OCI-LY7 (cell line): ENCODE data around the gene CPT2. TPM values are rescaled to one million over a fixed set of nuclear protein-coding genes. Genes with fewer than 3 reads are reported as not detected.
"Not testable (repeated sequence)": the region's sequence is repeated elsewhere in the genome, so short reads cannot be mapped to it uniquely, and the experiment has no call there.

Source experiments
- BruUV-seq: library from RNA; stranded (reverse); fragments of 400-500 nt; replicated peaks from 2 replicates; lab custom pipeline; 2021; lab: Mats Ljungman, UMichigan
- CTCF ChIA-PET: fragments of 300-600 bp; sonication (Branson Sonifier 250); formaldehyde crosslinking; loops from one replicate; lab custom pipeline; 2022; ENCODE audit warnings: antibody characterized with exemption; ENCODE audit not compliant: unreplicated experiment; lab: Charles Lee
- POLR2A ChIA-PET: fragments of 300-600 bp; sonication (Branson Sonifier 250); formaldehyde crosslinking; loops from one replicate; lab custom pipeline; 2022; ENCODE audit warnings: antibody characterized with exemption; lab: Charles Lee
- DNase-seq: peaks from one replicate; pipeline ENCODE4 v3.0.0-alpha.2; 2015; ENCODE audit warnings: low spot score
- H2AFZ ChIP-seq: fragments of 200-600 bp; sonication (generic), shearing (Covaris generic); 2 replicates; pipeline ENCODE4 v1.6.1; 2014; ENCODE audit warnings: mild to moderate bottlenecking, antibody characterized with exemption, low read length, moderate library complexity
- H3K27ac ChIP-seq: fragments of 200-600 bp; sonication (generic); 2 replicates; pipeline ENCODE4 v1.5.1; 2014; ENCODE audit warnings: mixed run types, low read depth, mild to moderate bottlenecking, moderate library complexity, low read length, inconsistent platforms; ENCODE audit not compliant: poor library complexity, severe bottlenecking
- H3K36me3 ChIP-seq: fragments of 200-600 bp; sonication (generic); 2 replicates; pipeline ENCODE4 v1.6.1; 2014; ENCODE audit warnings: mild to moderate bottlenecking, antibody characterized with exemption, low read length, moderate library complexity, mixed read lengths; ENCODE audit not compliant: insufficient read depth
- H3K4me1 ChIP-seq: fragments of 200-600 bp; sonication (generic); 2 replicates; pipeline ENCODE4 v1.5.1; 2014; ENCODE audit warnings: mild to moderate bottlenecking, low read length; ENCODE audit not compliant: insufficient read depth, poor library complexity, severe bottlenecking
- H3K4me2 ChIP-seq: fragments of 200-600 bp; sonication (generic); 2 replicates; pipeline ENCODE4 v1.6.1; 2014; ENCODE audit warnings: mild to moderate bottlenecking, low read length
- H3K4me3 ChIP-seq: fragments of 200-600 bp; sonication (generic); 2 replicates; pipeline ENCODE4 v1.5.1; 2014; ENCODE audit warnings: mild to moderate bottlenecking, low read depth, low read length; ENCODE audit not compliant: poor library complexity, severe bottlenecking
- H3K79me2 ChIP-seq: fragments of 200-600 bp; sonication (generic); 2 replicates; pipeline ENCODE4 v1.6.1; 2016; ENCODE audit warnings: low read depth, mild to moderate bottlenecking, low read length, moderate library complexity, mixed read lengths; ENCODE audit not compliant: insufficient read depth
- H3K9me2 ChIP-seq: fragments of 200-600 bp; sonication (generic); 2 replicates; pipeline ENCODE4 v1.6.1; 2016; ENCODE audit warnings: mild to moderate bottlenecking, low read length, mixed read lengths; ENCODE audit not compliant: insufficient read depth
- H3K9me3 ChIP-seq: fragments of 200-600 bp; sonication (generic); 2 replicates; pipeline ENCODE4 v1.6.1; 2014; ENCODE audit warnings: mild to moderate bottlenecking, mixed run types, low read length, mixed read lengths
- H4K20me1 ChIP-seq: fragments of 200-600 bp; sonication (generic); 2 replicates; pipeline ENCODE4 v1.6.1; 2014; ENCODE audit warnings: mild to moderate bottlenecking, antibody characterized with exemption, low read length, moderate library complexity, mixed read lengths; ENCODE audit not compliant: insufficient read depth
- CTCF ChIP-seq: fragments of 200-600 bp; sonication (generic); conservative IDR thresholded peaks from 2 replicates; pipeline ENCODE4 v1.5.1; 2014; ENCODE audit warnings: mild to moderate bottlenecking, antibody characterized with exemption, low read length, moderate library complexity, mixed read lengths
- EZH2phosphoT487 ChIP-seq: fragments of 200-600 bp; sonication (generic); IDR thresholded peaks from 2 replicates; pipeline ENCODE4 v1.6.1; 2018; ENCODE audit warnings: low read depth, borderline replicate concordance, mild to moderate bottlenecking, mixed run types, antibody characterized with exemption, low read length, moderate library complexity, mixed read lengths
- intact Hi-C: fragments of 100-400 bp; cut with micrococcal nuclease; formaldehyde crosslinking; loops from one replicate; pipeline ENCODE4 v1.10.0; 2022; ENCODE audit not compliant: unreplicated experiment
- total RNA-seq, 2 experiments: library from RNA; depleted of rRNA in 1 of 2; stranded (reverse); fragments of >200 nt in 1 of 2; shearing (Covaris generic) in 1 of 2; gene quantifications; 2 replicates each; pipeline ENCODE4 v1.2.3, GENCODE V29; 2014 to 2022

Gene CPT2
- total RNA-seq, 2 experiments from 2014 or later = 19.9 to 26.6 TPM

- Histone ChIP-seq H3K9me3 (no peaks in the 10 kb centered on the region), H3K4me2 (peak overlapping the region; percentile 94), H2AFZ (no peak overlapping the region), H3K4me1 (peaks cover 20% of the 10 kb centered on the region), H3K36me3 (peaks cover 28% of the 10 kb centered on the region), H3K27ac (no peak overlapping the region), H3K79me2 (peaks cover 16% of the 10 kb centered on the region; the same call in 1 of the 2 replicates), H4K20me1 (no peaks in the 10 kb centered on the region), H3K4me3 (peak overlapping the region; percentile 78), H3K9me2 (no peaks in the 10 kb centered on the region)
- BruUV-seq = no TSS peak
- TF ChIP-seq CTCF (no peak), EZH2phosphoT487 (no peak)
- intact Hi-C loops = loop anchor here (5.0 kb wide), 1 partner anchor 501 kb away; the partner anchor contains the start of gene COA7
- POLR2A ChIA-PET = interaction anchor here (0.5 to 0.9 kb wide), 2 partner anchors 11 to 1695 kb away, joined by 3 to 4 read pairs; no protein-coding TSS in a partner anchor
- CTCF ChIA-PET = no interaction called here
- no peak for DNase-seq
Observed at GRCh38 chr1:53198241-53198651, 1.6 kb downstream of the CPT2 start.

- DNase-seq = no peak
- no peak overlapping the region for H3K27ac ChIP-seq
- BruUV-seq = no TSS peak
- H3K79me2 ChIP-seq = peaks cover 1% of the 10 kb centered on the region; the same call in 1 of the 2 replicates
- no peaks in the 10 kb centered on the region for H3K9me2 ChIP-seq
- ChIA-PET CTCF (no interaction called here), POLR2A (no interaction called here)
- peaks cover 17% of the 10 kb centered on the region for H3K9me3 ChIP-seq
- no peak overlapping the region for H3K4me3 ChIP-seq
- no peak for TF ChIP-seq CTCF
- no peak for TF ChIP-seq EZH2phosphoT487
- no peak overlapping the region for H3K4me2 ChIP-seq
- no peak overlapping the region for H2AFZ ChIP-seq
- peaks cover 75% of the 10 kb centered on the region for H3K36me3 ChIP-seq
- H4K20me1 ChIP-seq = no peaks in the 10 kb centered on the region
- H3K4me1 ChIP-seq = peaks cover 1% of the 10 kb centered on the region
- intact Hi-C loops = no loop called here
Observed at GRCh38 chr1:53203466-53203865, 6.8 kb downstream of the CPT2 start.

GRCh38 chr1:53205496-53205895 is 8.9 kb downstream of the CPT2 start:
- H3K27ac ChIP-seq, intact Hi-C loops, DNase-seq, CTCF ChIA-PET, H3K4me2 ChIP-seq, H3K4me3 ChIP-seq, H3K4me1 ChIP-seq, H3K9me2 ChIP-seq, H3K79me2 ChIP-seq, BruUV-seq, H2AFZ ChIP-seq, H4K20me1 ChIP-seq, POLR2A ChIA-PET: not testable (repeated sequence)
- Histone ChIP-seq H3K9me3 (peaks cover 17% of the 10 kb centered on the region), H3K36me3 (peaks cover 93% of the 10 kb centered on the region)

- H3K4me1 ChIP-seq, H3K79me2 ChIP-seq, H4K20me1 ChIP-seq, intact Hi-C loops, H3K27ac ChIP-seq, BruUV-seq, H3K9me2 ChIP-seq, POLR2A ChIA-PET, H3K4me2 ChIP-seq, H2AFZ ChIP-seq, H3K4me3 ChIP-seq, CTCF ChIA-PET: not testable (repeated sequence)
- Histone ChIP-seq H3K9me3 (peaks cover 17% of the 10 kb centered on the region), H3K36me3 (peaks cover 99% of the 10 kb centered on the region)
- DNase-seq = peak; percentile 65
Observed at GRCh38 chr1:53206083-53206685, 9.6 kb downstream of the CPT2 start.
